ENCODE measurements around the gene CIRBP.
"Not testable (repeated sequence)": the region's sequence is repeated elsewhere in the genome, so short reads cannot be mapped to it uniquely, and the experiment has no call there.

CIRBP gene

DNA sequence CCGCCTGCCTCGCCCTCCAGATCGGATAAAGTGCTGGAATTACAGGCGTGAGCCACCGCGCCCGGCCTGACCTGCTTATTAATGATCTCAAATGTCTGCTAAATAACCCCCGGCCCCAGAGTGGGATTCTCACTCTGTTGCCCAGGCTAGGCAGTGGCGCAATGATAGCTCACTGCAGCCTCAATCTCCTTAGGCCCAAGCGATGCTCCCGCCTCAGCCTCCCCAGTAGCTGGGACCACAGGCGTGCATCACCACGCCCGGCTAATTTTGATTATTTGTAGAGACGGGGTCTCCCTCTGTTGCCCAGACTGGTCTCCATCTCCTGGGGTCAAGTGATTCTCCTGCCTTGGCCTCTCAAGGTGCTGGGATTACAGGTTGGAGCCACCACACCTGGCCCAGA is 28.2 kb upstream of the CIRBP start:
- TF ChIP-seq YY1 (IDR thresholded peaks at IDR 0.05; ENCODE audit: insufficient read depth, insufficient read length) (no peak), SUZ12 (IDR thresholded peaks at IDR 0.05; ENCODE audit: extremely low read depth, insufficient read depth, insufficient read length) (no peak), ZNF274 (IDR thresholded peaks at IDR 0.05; ENCODE audit: low read depth, low read length) (no peak)

DNA sequence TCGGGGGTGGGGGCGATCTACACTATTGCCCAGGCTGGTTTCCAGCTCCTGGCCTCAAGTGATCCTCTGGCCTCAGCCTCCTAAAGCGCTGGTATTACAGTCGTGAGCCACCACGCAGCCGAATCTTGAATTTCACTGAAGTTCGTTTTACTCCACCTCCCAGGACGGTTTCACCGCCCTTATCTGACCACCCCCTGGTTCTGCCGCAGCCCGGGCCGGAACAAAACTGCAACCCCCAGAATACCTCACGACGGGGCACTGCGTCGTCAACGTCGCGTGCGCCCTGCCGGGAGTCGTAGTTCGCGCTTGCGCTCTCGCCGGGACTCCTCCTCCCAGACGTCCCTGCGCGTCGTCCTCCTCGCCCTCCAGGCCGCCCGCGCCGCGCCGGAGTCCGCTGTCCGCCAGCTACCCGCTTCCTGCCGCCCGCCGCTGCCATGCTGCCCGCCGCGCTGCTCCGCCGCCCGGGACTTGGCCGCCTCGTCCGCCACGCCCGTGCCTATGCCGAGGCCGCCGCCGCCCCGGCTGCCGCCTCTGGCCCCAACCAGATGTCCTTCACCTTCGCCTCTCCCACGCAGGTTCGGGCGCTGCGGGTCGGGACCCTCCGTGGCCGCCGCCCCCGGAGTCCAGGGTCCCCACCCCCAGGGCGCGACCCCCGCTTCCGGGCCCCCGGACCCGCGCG is 27.6 kb upstream of the CIRBP start, which contains the start of gene ATP5F1D:
Gene ATP5F1D, plus strand, starts transcription at position 335 of the 679 bp plus-strand sequence. Its CDS starts 100 bp downstream, at position 435.
- DNase-seq (ENCODE audit: low read depth, low spot score) = peak; percentile 92
- Histone ChIP-seq H3K4me1 (ENCODE audit: insufficient read depth, insufficient read length) (peaks cover 42% of the 10 kb centered on the region), H3K9me3 (ENCODE audit: insufficient read depth, low read length) (no peaks in the 10 kb centered on the region), H3K4me3 (ENCODE audit: insufficient read length, low read depth) (peak within 1 kb of the TSS; percentile 84), H3K9ac (ENCODE audit: insufficient read length, low read depth) (peak within 1 kb of the TSS; percentile 95), H3K27me3 (ENCODE audit: insufficient read depth, insufficient read length) (peaks cover 14% of the 10 kb centered on the region), H3K36me3 (ENCODE audit: insufficient read depth, insufficient read length, low read length) (peaks cover 32% of the 10 kb centered on the region)
- TF ChIP-seq YY1 (IDR thresholded peaks at IDR 0.05; ENCODE audit: insufficient read depth, insufficient read length) = no peak
- no peak for TF ChIP-seq SUZ12 (IDR thresholded peaks at IDR 0.05; ENCODE audit: extremely low read depth, insufficient read depth, insufficient read length)
- TF ChIP-seq ZNF274 (IDR thresholded peaks at IDR 0.05; ENCODE audit: low read depth, low read length) = no peak

More for the DNA sequence above, 28.2 kb upstream of the CIRBP start:
- Histone ChIP-seq H3K4me3 (ENCODE audit: insufficient read length, low read depth) (no peak overlapping the region), H3K9me3 (ENCODE audit: insufficient read depth, low read length) (no peaks in the 10 kb centered on the region), H3K4me1 (ENCODE audit: insufficient read depth, insufficient read length) (peaks cover 45% of the 10 kb centered on the region), H3K9ac (ENCODE audit: insufficient read length, low read depth) (peak overlapping the region; percentile 95), H3K27me3 (ENCODE audit: insufficient read depth, insufficient read length) (peaks cover 14% of the 10 kb centered on the region), H3K36me3 (ENCODE audit: insufficient read depth, insufficient read length, low read length) (peaks cover 34% of the 10 kb centered on the region)
- no peak for DNase-seq (ENCODE audit: low read depth, low spot score)

DNA sequence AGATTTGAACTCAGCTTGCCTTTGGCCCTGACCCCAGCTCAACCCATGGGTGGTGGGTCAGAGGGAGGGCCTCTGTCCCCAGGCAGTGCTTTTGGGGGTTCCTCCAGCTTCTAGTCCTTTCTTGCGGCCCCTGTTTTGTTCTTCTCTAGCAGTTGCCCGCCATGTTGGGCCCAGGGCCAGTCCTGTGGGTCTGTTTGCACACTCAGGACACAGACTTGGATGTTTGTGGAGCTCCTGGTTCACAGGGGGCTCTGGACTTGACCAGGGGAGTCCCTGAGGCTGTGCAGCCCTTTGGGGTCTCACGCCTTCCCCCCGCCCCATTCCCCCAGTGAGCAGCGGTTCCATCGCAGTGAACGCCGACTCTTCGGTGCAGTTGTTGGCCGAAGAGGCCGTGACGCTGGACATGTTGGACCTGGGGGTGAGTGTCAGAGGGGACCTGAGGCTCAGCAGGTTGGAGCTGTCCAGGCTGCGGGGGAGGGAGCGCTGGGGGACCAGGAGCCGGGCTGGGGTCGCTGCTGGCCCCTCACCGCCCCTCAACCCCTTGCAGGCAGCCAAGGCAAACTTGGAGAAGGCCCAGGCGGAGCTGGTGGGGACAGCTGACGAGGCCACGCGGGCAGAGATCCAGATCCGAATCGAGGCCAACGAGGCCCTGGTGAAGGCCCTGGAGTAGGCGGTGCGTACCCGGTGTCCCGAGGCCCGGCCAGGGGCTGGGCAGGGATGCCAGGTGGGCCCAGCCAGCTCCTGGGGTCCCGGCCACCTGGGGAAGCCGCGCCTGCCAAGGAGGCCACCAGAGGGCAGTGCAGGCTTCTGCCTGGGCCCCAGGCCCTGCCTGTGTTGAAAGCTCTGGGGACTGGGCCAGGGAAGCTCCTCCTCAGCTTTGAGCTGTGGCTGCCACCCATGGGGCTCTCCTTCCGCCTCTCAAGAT is 25.1 kb upstream of the CIRBP start:
- TF ChIP-seq SUZ12 (IDR thresholded peaks at IDR 0.05; ENCODE audit: extremely low read depth, insufficient read depth, insufficient read length) (no peak), YY1 (IDR thresholded peaks at IDR 0.05; ENCODE audit: insufficient read depth, insufficient read length) (no peak), ZNF274 (IDR thresholded peaks at IDR 0.05; ENCODE audit: low read depth, low read length) (no peak)
- Histone ChIP-seq H3K27me3 (ENCODE audit: insufficient read depth, insufficient read length) (peaks cover 9% of the 10 kb centered on the region), H3K4me1 (ENCODE audit: insufficient read depth, insufficient read length) (peaks cover 40% of the 10 kb centered on the region), H3K4me3 (ENCODE audit: insufficient read length, low read depth) (no peak overlapping the region), H3K9ac (ENCODE audit: insufficient read length, low read depth) (peak overlapping the region; percentile 53), H3K36me3 (ENCODE audit: insufficient read depth, insufficient read length, low read length) (peaks cover 32% of the 10 kb centered on the region), H3K9me3 (ENCODE audit: insufficient read depth, low read length) (no peaks in the 10 kb centered on the region)
- DNase-seq (ENCODE audit: low read depth, low spot score) = no peak

DNA sequence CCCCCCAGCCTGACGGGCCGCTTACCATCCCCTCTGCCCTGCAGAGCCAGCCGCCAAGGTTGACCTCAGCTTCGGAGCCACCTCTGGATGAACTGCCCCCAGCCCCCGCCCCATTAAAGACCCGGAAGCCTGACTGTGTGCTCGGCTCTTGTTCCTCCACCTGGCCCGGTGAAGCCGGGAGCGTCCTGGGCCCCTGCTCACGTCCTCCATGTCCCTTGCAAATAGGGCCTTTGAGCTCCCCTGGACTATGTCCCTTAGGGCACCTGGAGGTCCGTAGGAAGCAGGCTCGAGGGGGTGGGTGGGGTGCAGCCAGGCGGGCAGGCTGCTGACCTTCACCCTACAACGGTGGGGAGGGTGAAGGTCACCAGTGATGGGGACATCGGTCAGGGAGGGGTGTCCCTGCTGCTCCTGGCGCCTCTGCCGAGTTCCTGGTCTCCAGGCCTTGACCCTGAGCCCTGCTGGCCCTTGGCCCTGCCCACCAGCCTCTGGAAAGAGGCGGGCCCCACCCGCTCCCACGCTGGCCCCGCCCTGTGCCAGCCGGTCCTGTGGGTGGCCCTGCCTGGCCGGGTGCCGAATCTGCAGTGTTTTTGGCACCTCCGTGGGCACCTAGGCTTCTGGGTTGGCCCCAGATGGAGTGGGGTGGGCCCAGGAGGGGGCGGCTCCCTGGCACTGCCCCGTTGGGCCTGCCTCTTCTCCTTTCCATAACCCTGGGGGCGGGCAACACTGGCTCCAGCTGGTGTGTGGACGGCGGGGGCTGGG is 24.3 kb upstream of the CIRBP start:
- H3K4me1 ChIP-seq (ENCODE audit: insufficient read depth, insufficient read length) = peaks cover 36% of the 10 kb centered on the region
- H3K4me3 ChIP-seq (ENCODE audit: insufficient read length, low read depth) = no peak overlapping the region
- TF ChIP-seq SUZ12 (IDR thresholded peaks at IDR 0.05; ENCODE audit: extremely low read depth, insufficient read depth, insufficient read length) = no peak
- no peak for TF ChIP-seq ZNF274 (IDR thresholded peaks at IDR 0.05; ENCODE audit: low read depth, low read length)
- TF ChIP-seq YY1 (IDR thresholded peaks at IDR 0.05; ENCODE audit: insufficient read depth, insufficient read length) = no peak
- peak overlapping the region; percentile 53 for H3K9ac ChIP-seq (ENCODE audit: insufficient read length, low read depth)
- peaks cover 3% of the 10 kb centered on the region for H3K27me3 ChIP-seq (ENCODE audit: insufficient read depth, insufficient read length)
- no peaks in the 10 kb centered on the region for H3K9me3 ChIP-seq (ENCODE audit: insufficient read depth, low read length)
- DNase-seq (ENCODE audit: low read depth, low spot score) = no peak
- H3K36me3 ChIP-seq (ENCODE audit: insufficient read depth, insufficient read length, low read length) = peaks cover 34% of the 10 kb centered on the region

DNA sequence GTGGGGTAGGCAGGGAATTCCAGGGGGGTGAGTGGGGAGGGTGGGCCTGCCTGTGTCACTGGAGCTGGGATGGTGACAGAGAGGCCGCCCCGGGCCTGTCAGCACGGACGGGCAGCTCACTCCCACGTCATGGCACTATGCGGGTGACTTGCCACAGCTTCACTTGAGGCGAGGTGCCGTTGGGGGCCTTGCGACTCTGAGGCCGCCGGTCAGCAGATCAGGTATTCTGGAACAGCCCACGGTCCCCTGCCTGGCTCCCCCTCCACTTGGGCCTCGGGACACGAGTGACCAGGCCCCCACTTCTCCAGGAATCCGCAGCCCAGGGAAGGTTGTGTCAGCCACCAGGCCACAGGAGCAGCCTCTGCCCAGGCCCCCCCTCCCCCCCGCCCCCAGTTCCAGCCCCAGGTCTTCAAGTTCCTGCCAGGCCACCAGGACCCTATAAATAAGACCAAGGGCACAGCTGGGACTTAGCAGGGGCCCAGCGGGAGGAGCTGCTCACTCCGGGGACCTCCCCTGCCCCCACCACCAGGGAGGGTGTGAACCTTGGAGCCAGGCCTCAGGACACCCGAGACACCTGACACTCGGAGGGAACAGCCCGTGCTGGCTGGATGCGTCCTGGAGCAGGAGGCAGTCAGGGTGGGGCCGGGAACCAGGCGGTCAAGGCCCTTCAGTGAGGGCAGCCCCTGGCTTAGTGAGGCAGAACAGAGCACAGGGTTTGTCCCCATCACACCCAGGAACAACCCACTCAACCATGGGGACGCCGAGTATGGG is 23.5 kb upstream of the CIRBP start:
- peak overlapping the region; percentile 25 for H3K9ac ChIP-seq (ENCODE audit: insufficient read length, low read depth)
- H3K36me3 ChIP-seq (ENCODE audit: insufficient read depth, insufficient read length, low read length) = peaks cover 42% of the 10 kb centered on the region
- peaks cover 34% of the 10 kb centered on the region for H3K4me1 ChIP-seq (ENCODE audit: insufficient read depth, insufficient read length)
- no peak overlapping the region for H3K4me3 ChIP-seq (ENCODE audit: insufficient read length, low read depth)
- DNase-seq (ENCODE audit: low read depth, low spot score) = no peak
- no peaks in the 10 kb centered on the region for H3K9me3 ChIP-seq (ENCODE audit: insufficient read depth, low read length)
- peaks cover 3% of the 10 kb centered on the region for H3K27me3 ChIP-seq (ENCODE audit: insufficient read depth, insufficient read length)
- no peak for TF ChIP-seq SUZ12 (IDR thresholded peaks at IDR 0.05; ENCODE audit: extremely low read depth, insufficient read depth, insufficient read length)

DNA sequence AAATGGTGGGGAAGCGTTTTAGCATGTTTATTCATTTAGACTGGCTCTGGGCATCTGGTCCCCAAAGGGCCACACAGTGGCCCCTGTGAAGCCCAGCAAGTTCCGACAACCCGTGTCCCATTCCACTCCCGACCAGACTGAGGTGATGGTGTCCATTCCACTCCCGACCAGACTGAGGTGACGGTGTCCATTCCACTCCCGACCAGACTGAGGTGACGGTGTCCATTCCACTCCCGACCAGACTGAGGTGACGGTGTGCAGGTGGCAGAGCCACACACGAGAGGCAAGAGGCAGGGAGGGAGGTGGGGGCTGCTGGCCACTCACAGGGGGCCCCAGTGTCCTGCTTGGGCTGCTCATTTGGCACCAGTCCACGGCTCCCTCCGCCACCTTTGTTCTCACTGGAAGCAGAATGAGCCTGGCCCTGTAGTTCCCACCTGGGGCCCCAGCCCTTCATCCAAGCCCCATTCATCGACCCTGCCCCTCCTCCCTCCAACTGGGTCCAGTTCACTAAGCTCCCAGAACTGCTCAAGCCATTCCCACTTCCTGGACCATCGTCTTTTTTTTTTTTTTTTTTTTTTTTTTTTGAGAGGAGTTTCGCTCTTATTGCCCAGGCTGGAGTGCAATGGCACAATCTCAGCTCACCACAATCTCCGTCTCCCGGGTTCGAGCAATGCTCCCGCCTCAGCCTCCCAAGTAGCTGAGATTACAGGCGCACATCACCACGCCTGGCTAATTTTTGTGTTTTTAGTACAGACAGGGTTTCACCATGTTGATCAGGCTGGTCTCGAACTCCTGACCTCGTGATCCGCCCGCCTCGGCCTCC is 22.7 kb upstream of the CIRBP start:
- H3K9ac ChIP-seq (ENCODE audit: insufficient read length, low read depth) = peak overlapping the region; percentile 14
- DNase-seq (ENCODE audit: low read depth, low spot score); H3K27me3 ChIP-seq (ENCODE audit: insufficient read depth, insufficient read length); H3K4me3 ChIP-seq (ENCODE audit: insufficient read length, low read depth); H3K9me3 ChIP-seq (ENCODE audit: insufficient read depth, low read length): not testable (repeated sequence)
- H3K4me1 ChIP-seq (ENCODE audit: insufficient read depth, insufficient read length) = peaks cover 30% of the 10 kb centered on the region
- H3K36me3 ChIP-seq (ENCODE audit: insufficient read depth, insufficient read length, low read length) = peaks cover 47% of the 10 kb centered on the region
